Measurements from ENCODE around the gene TUFT1.

Gene TUFT1

DNA sequence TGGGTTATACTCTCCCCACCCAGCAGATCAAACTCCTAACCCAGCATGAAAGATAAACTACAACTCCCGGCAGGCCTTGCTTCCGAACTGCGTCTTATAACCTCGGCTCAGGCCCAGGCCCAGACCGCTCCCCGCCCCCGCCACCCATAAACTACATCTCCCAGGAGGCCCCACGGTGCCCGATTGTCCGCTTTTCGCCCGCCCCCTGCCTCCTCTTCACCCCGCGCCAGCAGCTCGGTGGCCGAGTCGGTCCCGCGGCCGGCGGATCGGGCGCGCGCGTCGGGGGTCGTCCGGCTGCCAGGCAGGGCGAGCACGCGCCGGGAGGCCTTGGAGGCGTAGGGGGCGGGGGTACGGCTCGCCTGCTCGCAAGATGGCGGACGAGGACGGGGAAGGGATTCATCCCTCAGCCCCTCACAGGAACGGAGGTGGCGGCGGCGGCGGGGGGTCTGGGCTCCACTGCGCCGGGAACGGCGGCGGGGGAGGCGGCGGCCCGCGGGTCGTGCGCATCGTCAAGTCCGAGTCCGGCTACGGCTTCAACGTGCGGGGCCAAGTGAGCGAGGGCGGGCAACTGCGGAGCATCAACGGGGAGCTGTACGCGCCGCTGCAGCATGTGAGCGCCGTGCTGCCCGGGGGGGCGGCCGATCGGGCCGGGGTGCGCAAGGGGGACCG lies 71.9 kb downstream of the TUFT1 start, which contains the start of gene SNX27 (continued):
- TF ChIP-seq PRDM2 (tag by site-specific recombination; IDR thresholded peaks at IDR 0.05; ENCODE audit: borderline replicate concordance) (no peak), ZNF704 (tag by site-specific recombination; IDR thresholded peaks at IDR 0.05) (no peak), ZNF24 (tag by site-specific recombination; IDR thresholded peaks at IDR 0.05) (no peak), ZSCAN16 (tag by site-specific recombination; IDR thresholded peaks at IDR 0.05) (no peak), ZNF585B (tag by site-specific recombination; IDR thresholded peaks at IDR 0.05) (no peak), ZNF830 (tag by site-specific recombination; IDR thresholded peaks at IDR 0.05; ENCODE audit: low read depth) (no peak), ZNF138 (tag by site-specific recombination; IDR thresholded peaks at IDR 0.05; ENCODE audit: borderline replicate concordance) (no peak), ZBTB1 (tag by site-specific recombination; IDR thresholded peaks at IDR 0.05) (0 out of 2 replicates have a peak, but pooled peaks have one; percentile 22), RBAK (tag by site-specific recombination; IDR thresholded peaks at IDR 0.05) (no peak), ZNF521 (tag by site-specific recombination; IDR thresholded peaks at IDR 0.05) (no peak), ZNF596 (tag by site-specific recombination; IDR thresholded peaks at IDR 0.05) (no peak), KLF17 (tag by site-specific recombination; IDR thresholded peaks at IDR 0.05) (no peak), ZNF76 (tag by site-specific recombination; IDR thresholded peaks at IDR 0.05; ENCODE audit: borderline replicate concordance, low read depth) (peak; percentile 97), ZNF571 (tag by site-specific recombination; IDR thresholded peaks at IDR 0.05) (no peak), KLF8 (tag by site-specific recombination; IDR thresholded peaks at IDR 0.05) (peak; percentile 53; the same call in 1 of the 2 replicates), BCL11B (tag by site-specific recombination; IDR thresholded peaks at IDR 0.05; ENCODE audit: low read depth) (no peak), IKZF3 (tag by site-specific recombination; IDR thresholded peaks at IDR 0.05) (peak; percentile 58; the same call in 1 of the 2 replicates), SP2 (tag by site-specific recombination; IDR thresholded peaks at IDR 0.05) (peak; percentile 50), YY2 (tag by site-specific recombination; IDR thresholded peaks at IDR 0.05) (peak; percentile 82), ZBTB48 (tag by site-specific recombination; IDR thresholded peaks at IDR 0.05) (peak; percentile 47; the same call in 1 of the 2 replicates), GLIS2 (tag by site-specific recombination; IDR thresholded peaks at IDR 0.05) (peak; percentile 80; the same call in 1 of the 2 replicates), REPIN1 (tag by site-specific recombination; IDR thresholded peaks at IDR 0.05; ENCODE audit: low read depth) (no peak), ZXDB (tag by site-specific recombination; IDR thresholded peaks at IDR 0.05) (peak; percentile 12; the same call in 1 of the 2 replicates), ZNF473 (tag by site-specific recombination; IDR thresholded peaks at IDR 0.05) (no peak), SALL2 (tag by site-specific recombination; IDR thresholded peaks at IDR 0.05; ENCODE audit: borderline replicate concordance) (peak; percentile 16; the same call in 1 of the 2 replicates), ZBTB21 (tag by site-specific recombination; IDR thresholded peaks at IDR 0.05) (no peak), ZNF580 (tag by site-specific recombination; IDR thresholded peaks at IDR 0.05) (no peak), ZNF548 (tag by site-specific recombination; IDR thresholded peaks at IDR 0.05) (no peak), ZNF561 (tag by site-specific recombination; IDR thresholded peaks at IDR 0.05; ENCODE audit: borderline replicate concordance) (peak; percentile 81), ZNF560 (tag by site-specific recombination; IDR thresholded peaks at IDR 0.05; ENCODE audit: borderline replicate concordance) (no peak), ZNF747 (tag by site-specific recombination; IDR thresholded peaks at IDR 0.05) (no peak), ZNF169 (tag by site-specific recombination; IDR thresholded peaks at IDR 0.05) (no peak), ZNF416 (tag by site-specific recombination; IDR thresholded peaks at IDR 0.05) (no peak), ZBTB20 (tag by site-specific recombination; IDR thresholded peaks at IDR 0.05) (peak; percentile 68)
